K562 (cell line): ENCODE measurements around the gene HPN. TPM values are rescaled to one million over a fixed set of nuclear protein-coding genes. Genes with fewer than 3 reads are reported as not detected.

Source experiments
- ATAC-seq: fragments of 200-7000 bp; cut with Tn5 transposase; 3 replicates; pipeline ENCODE4 v1.9.1; 2020; ENCODE audit warnings: moderate library complexity
- BruUV-seq: library from RNA; stranded (reverse); fragments of 400-500 nt; replicated peaks from 2 replicates; lab custom pipeline; 2021; lab: Mats Ljungman, UMichigan
- CTCF ChIA-PET: fragments of 300-600 bp; formaldehyde crosslinking; extraction: SDS; loops from one replicate; lab custom pipeline; 2021; ENCODE audit warnings: low intra/inter-chr PET ratio; lab: Yijun Ruan, JAX
- POLR2A ChIA-PET: fragments of 300-600, 350-650 bp; sonication (Branson Sonifier 250); formaldehyde crosslinking; extraction: SDS; loops from one replicate; lab custom pipeline; 2021; ENCODE audit warnings: antibody characterized with exemption, inconsistent platforms; lab: Yijun Ruan, JAX
- DNase-seq, 4 experiments: peaks; one replicate each; pipeline versions ENCODE4 v3.0.0 to v3.0.0-alpha.2; 2011 to 2018; ENCODE audit warnings: low spot score in 3 of 4, mixed read lengths in 3 of 4; ENCODE audit errors: extremely low read depth in 1 of 4
- FAIRE-seq: peaks from 2 replicates; lab custom pipeline; 2011; peaks lifted over from hg19 to GRCh38; lab: Jason Lieb, UNC
- H2AFZ ChIP-seq: 2 replicates; pipeline ENCODE4 v1.6.0; 2011; ENCODE audit warnings: low read depth, low read length, control low read depth, inconsistent platforms
- H3K27ac ChIP-seq: fragments of 200-600 bp; 3 replicates; pipeline ENCODE4 v1.8.0; 2011; ENCODE audit warnings: low read depth, mild to moderate bottlenecking, control low read depth, inconsistent platforms, low read length, moderate library complexity, mixed read lengths; ENCODE audit errors: extremely low read depth
- H3K27me3 ChIP-seq, 2 experiments: fragments of 300-600 bp in 1 of 2; 2 replicates in 1 of 2; 3 replicates in 1 of 2; pipeline versions ENCODE4 v1.6.0 to v1.8.0; 2011; ENCODE audit warnings: inconsistent platforms in 2 of 2, low read length in 2 of 2, mild to moderate bottlenecking in 1 of 2, mixed read lengths in 1 of 2, moderate library complexity in 1 of 2; ENCODE audit not compliant: control insufficient read depth in 2 of 2, insufficient read depth in 2 of 2
- H3K36me3 ChIP-seq: fragments of 300-600 bp; 3 replicates; pipeline ENCODE4 v1.8.0; 2011; ENCODE audit warnings: mild to moderate bottlenecking, low read length, inconsistent platforms; ENCODE audit not compliant: control insufficient read depth, insufficient read depth
- H3K4me1 ChIP-seq, 2 experiments: fragments of 200-600 bp in 1 of 2; replicated peaks in 1 of 2; 2 replicates in 1 of 2; 3 replicates in 1 of 2; pipeline versions ENCODE4 v1.5.1 to v1.8.0; 2011; ENCODE audit warnings: inconsistent platforms in 2 of 2, low read length in 2 of 2, mild to moderate bottlenecking in 1 of 2, mixed read lengths in 1 of 2, moderate library complexity in 1 of 2; ENCODE audit not compliant: control insufficient read depth in 2 of 2, insufficient read depth in 2 of 2
- H3K4me2 ChIP-seq: 2 replicates; pipeline ENCODE4 v1.6.1; 2011; ENCODE audit warnings: low read length, control low read depth, inconsistent platforms, mixed read lengths; ENCODE audit not compliant: insufficient read depth
- H3K4me3 ChIP-seq: fragments of 200-600 bp; sonication (generic), shearing (Covaris generic); 2 replicates; pipeline ENCODE4 v1.5.1; 2016; ENCODE audit warnings: control low read depth, inconsistent platforms
- H3K79me2 ChIP-seq: fragments of 200-600 bp; 3 replicates; pipeline ENCODE4 v1.8.0; 2011; ENCODE audit warnings: low read length, inconsistent platforms; ENCODE audit not compliant: control insufficient read depth, insufficient read depth
- H3K9ac ChIP-seq, 2 experiments: 2 replicates each; pipeline versions ENCODE4 v1.6.0 to v1.6.1; 2011; ENCODE audit warnings: low read depth in 2 of 2, low read length in 2 of 2, control low read depth in 1 of 2, inconsistent platforms in 1 of 2, mild to moderate bottlenecking in 1 of 2, mixed read lengths in 1 of 2; ENCODE audit not compliant: insufficient read depth in 1 of 2
- H3K9me1 ChIP-seq: one replicate; pipeline ENCODE4 v1.6.0; 2011; ENCODE audit warnings: inconsistent platforms, mild to moderate bottlenecking, low read length, moderate library complexity; ENCODE audit not compliant: control insufficient read depth, insufficient read depth
- H3K9me3 ChIP-seq: replicated peaks from 2 replicates; pipeline ENCODE4 v1.5.1; 2011; ENCODE audit warnings: low read depth, low read length, inconsistent platforms; ENCODE audit not compliant: control insufficient read depth, insufficient read depth
- H4K20me1 ChIP-seq: replicated peaks from 2 replicates; pipeline ENCODE4 v1.6.1; 2011; ENCODE audit warnings: low read length, inconsistent platforms, mixed read lengths; ENCODE audit not compliant: control insufficient read depth, insufficient read depth
- ADNP ChIP-seq: fragments of 200-800 bp; sonication (Bioruptor generic); IDR thresholded peaks from 2 replicates; pipeline ENCODE4 v1.6.1; 2016; ENCODE audit warnings: missing genetic modification characterization, missing compliant biosample characterization
- BACH1 ChIP-seq: fragments of 200-800 bp; sonication (Bioruptor generic); IDR thresholded peaks from 2 replicates; pipeline ENCODE4 v1.6.1; 2016; ENCODE audit warnings: missing genetic modification characterization, missing compliant biosample characterization
- BRD4 ChIP-seq: fragments of 200-600 bp; sonication (generic); IDR thresholded peaks from 2 replicates; pipeline ENCODE4 v1.6.1; 2017; ENCODE audit warnings: inconsistent platforms
- CSDE1 ChIP-seq, 2 experiments: fragments of 450-650 bp; IDR thresholded peaks; 2 replicates each; pipeline ENCODE4 v1.6.1; 2016; ENCODE audit warnings: mild to moderate bottlenecking in 1 of 2
- HDAC2 ChIP-seq: fragments of 450-650 bp; IDR thresholded peaks from 2 replicates; pipeline ENCODE4 v1.6.1; 2016; ENCODE audit warnings: mild to moderate bottlenecking
- HNRNPUL1 ChIP-seq: fragments of 200-400 bp; formaldehyde crosslinking; IDR thresholded peaks from 2 replicates; pipeline ENCODE4 v1.6.1; 2017; ENCODE audit warnings: low read length
- KDM1A ChIP-seq, 2 experiments: fragments of 450-650 bp; IDR thresholded peaks; 2 replicates each; pipeline ENCODE4 v1.6.1; 2016; ENCODE audit warnings: mild to moderate bottlenecking in 2 of 2
- PHB2 ChIP-seq: fragments of 450-650 bp; IDR thresholded peaks from 2 replicates; pipeline ENCODE4 v1.6.1; 2017; ENCODE audit warnings: low read depth
- RBM39 ChIP-seq: fragments of 200-400 bp; formaldehyde crosslinking; optimal IDR thresholded peaks from 2 replicates; pipeline ENCODE3; 2018; ENCODE audit warnings: low read depth, low read length
- SMARCA5 ChIP-seq: fragments of 450-650 bp; IDR thresholded peaks from 2 replicates; pipeline ENCODE4 v1.6.1; 2016
- SNIP1 ChIP-seq: fragments of 450-650 bp; IDR thresholded peaks from 2 replicates; pipeline ENCODE4 v1.7.1; 2017; ENCODE audit warnings: low read depth, mild to moderate bottlenecking
- TEAD1 ChIP-seq, 2 experiments: fragments of 450-650 bp in 1 of 2; sonication (generic) in 1 of 2; formaldehyde crosslinking; IDR thresholded peaks; 2 replicates each; pipeline versions ENCODE4 v1.4.0 to v1.8.0; 2020 to 2022; ENCODE audit warnings: mild to moderate bottlenecking in 2 of 2, missing genetic modification reagents in 1 of 2
- ZNF197 ChIP-seq: fragments of 200-800 bp; sonication (Bioruptor generic); IDR thresholded peaks from 2 replicates; pipeline ENCODE4 v1.6.1; 2016; ENCODE audit warnings: low read depth, missing genetic modification characterization, missing compliant biosample characterization
- WGBS: fragments of 100-300 bp; shearing (Covaris generic); methylation state at CpG from one replicate; pipeline ENCODE4 v1.1.6; 2016; ENCODE audit warnings: low coverage, mixed read lengths; ENCODE audit not compliant: insufficient coverage; ENCODE audit errors: missing lambda C conversion rate; 5-methylcytosine and 5-hydroxymethylcytosine counted together
- in situ Hi-C: fragments of 300-500 bp; cut with MboI; formaldehyde crosslinking; loops from 4 replicates; pipeline ENCODE4 v1.15.0; 2018; ENCODE audit warnings: inconsistent platforms, mixed read lengths
- intact Hi-C: fragments of 100-400 bp; cut with micrococcal nuclease; formaldehyde crosslinking; loops from 2 replicates; pipeline ENCODE4 v1.14.2; 2022
- polyA plus RNA-seq, 8 experiments: library from polyadenylated mRNA; depleted of rRNA in 4 of 8; stranded (reverse) in 5 of 8; unstranded in 3 of 8; fragments of >200 nt; fragmentation: Nextera tagmentation in 2 of 8; fragmentation: Illumina TruSeq in 1 of 8; extraction: Ambion mirVana in 2 of 8; extraction: Trizol in 1 of 8; gene quantifications; 2 replicates each; pipeline versions ENCODE4 v1.2.1 to v1.2.3, GENCODE V29; 2011 to 2014; ENCODE audit warnings: inconsistent platforms in 1 of 8, missing spikeins in 1 of 8
- total RNA-seq, 7 experiments: library from RNA; depleted of rRNA in 6 of 7; stranded (reverse); fragments of >200 nt in 6 of 7; fragmentation: Illumina TruSeq in 2 of 7; extraction: Trizol in 2 of 7; gene quantifications; 2 replicates each; pipeline versions ENCODE4 v1.2.1 to v1.2.3, GENCODE V29; 2011 to 2021; ENCODE audit warnings: low replicate concordance in 1 of 7
- TF ChIP-seq, protein P1 (sequence below): fragments of 250-450 bp; sonication (Bioruptor Pico); IDR thresholded peaks from 2 replicates; pipeline ENCODE4 v1.4.0; 2020; ENCODE audit warnings: mild to moderate bottlenecking, moderate library complexity
- TF ChIP-seq, protein P2 (sequence below), 3 experiments: IDR thresholded peaks in 2 of 3; conservative IDR thresholded peaks in 1 of 3; 2 replicates each; pipeline ENCODE4 v1.5.1; 2011 to 2012; ENCODE audit warnings: low read length in 3 of 3, mild to moderate bottlenecking in 3 of 3, control low read depth in 2 of 3, improper control_type of control experiment in 1 of 3, inconsistent platforms in 1 of 3, low read depth in 1 of 3, mixed read lengths in 1 of 3, moderate library complexity in 1 of 3; ENCODE audit not compliant: insufficient read depth in 2 of 3
- TF ChIP-seq, protein P3 (sequence below): fragments of 200-800 bp; sonication (Bioruptor generic); IDR thresholded peaks from 2 replicates; pipeline ENCODE4 v1.6.1; 2017; ENCODE audit warnings: missing genetic modification characterization, missing compliant biosample characterization

Gene HPN
- total and polyA plus RNA-seq, 9 of the 15 experiments (the other 6 are each of a cell fraction or from before 2014, with no cell fraction given), result 0.10 to 0.20 TPM; not detected in 7

- no peak overlapping the region for H3K4me2 ChIP-seq
- peak; percentile 93 for FAIRE-seq
- peak; percentile 74 to 80 (median 77) for DNase-seq
- intact Hi-C loops, result loop anchor here (2.0 to 10.0 kb wide), 2 partner anchors 50 to 72 kb away; no protein-coding TSS in a partner anchor
- H3K4me3 ChIP-seq, result no peak overlapping the region
- no peaks in the 10 kb centered on the region for H3K9me3 ChIP-seq
- H3K36me3 ChIP-seq, result no peaks in the 10 kb centered on the region
- ChIA-PET POLR2A (interaction anchor here (0.8 to 1.3 kb wide), 4 partner anchors 13 to 49 kb away, joined by 3 to 8 read pairs (median 4); no protein-coding TSS in a partner anchor), CTCF (interaction anchor here (1.4 to 2.0 kb wide), 3 partner anchors 23 to 91 kb away, joined by 5 to 13 read pairs (median 5); partner anchors contain the start of gene LGI4)
- peaks cover 21 to 40% of the 10 kb centered on the region in 2 experiments for H3K4me1 ChIP-seq
- BruUV-seq, result no TSS peak
- H4K20me1 ChIP-seq, result no peaks in the 10 kb centered on the region
- in situ Hi-C loops, result no loop called here
- 0 out of 5 replicates have a peak, but pooled peaks cover 0 to 4% of the 10 kb centered on the region in 2 experiments for H3K27me3 ChIP-seq
- no peak for ATAC-seq
- H3K79me2 ChIP-seq, result no peaks in the 10 kb centered on the region
- no peaks in the 10 kb centered on the region for H3K9me1 ChIP-seq
- H3K9ac ChIP-seq, result no peak overlapping the region
- no peak overlapping the region for H2AFZ ChIP-seq
- H3K27ac ChIP-seq, result no peak overlapping the region
- WGBS, result 26% methylated on average over 7 of the region's 9 CpGs
- TF ChIP-seq, protein P1, sequence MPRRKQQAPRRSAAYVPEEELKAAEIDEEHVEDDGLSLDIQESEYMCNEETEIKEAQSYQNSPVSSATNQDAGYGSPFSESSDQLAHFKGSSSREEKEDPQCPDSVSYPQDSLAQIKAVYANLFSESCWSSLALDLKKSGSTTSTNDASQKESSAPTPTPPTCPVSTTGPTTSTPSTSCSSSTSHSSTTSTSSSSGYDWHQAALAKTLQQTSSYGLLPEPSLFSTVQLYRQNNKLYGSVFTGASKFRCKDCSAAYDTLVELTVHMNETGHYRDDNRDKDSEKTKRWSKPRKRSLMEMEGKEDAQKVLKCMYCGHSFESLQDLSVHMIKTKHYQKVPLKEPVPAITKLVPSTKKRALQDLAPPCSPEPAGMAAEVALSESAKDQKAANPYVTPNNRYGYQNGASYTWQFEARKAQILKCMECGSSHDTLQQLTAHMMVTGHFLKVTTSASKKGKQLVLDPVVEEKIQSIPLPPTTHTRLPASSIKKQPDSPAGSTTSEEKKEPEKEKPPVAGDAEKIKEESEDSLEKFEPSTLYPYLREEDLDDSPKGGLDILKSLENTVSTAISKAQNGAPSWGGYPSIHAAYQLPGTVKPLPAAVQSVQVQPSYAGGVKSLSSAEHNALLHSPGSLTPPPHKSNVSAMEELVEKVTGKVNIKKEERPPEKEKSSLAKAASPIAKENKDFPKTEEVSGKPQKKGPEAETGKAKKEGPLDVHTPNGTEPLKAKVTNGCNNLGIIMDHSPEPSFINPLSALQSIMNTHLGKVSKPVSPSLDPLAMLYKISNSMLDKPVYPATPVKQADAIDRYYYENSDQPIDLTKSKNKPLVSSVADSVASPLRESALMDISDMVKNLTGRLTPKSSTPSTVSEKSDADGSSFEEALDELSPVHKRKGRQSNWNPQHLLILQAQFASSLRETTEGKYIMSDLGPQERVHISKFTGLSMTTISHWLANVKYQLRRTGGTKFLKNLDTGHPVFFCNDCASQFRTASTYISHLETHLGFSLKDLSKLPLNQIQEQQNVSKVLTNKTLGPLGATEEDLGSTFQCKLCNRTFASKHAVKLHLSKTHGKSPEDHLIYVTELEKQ, result no peak
- TF ChIP-seq KDM1A (IDR thresholded peaks at IDR 0.05), result peak; percentile 73 to 86
- TF ChIP-seq, protein P2, sequence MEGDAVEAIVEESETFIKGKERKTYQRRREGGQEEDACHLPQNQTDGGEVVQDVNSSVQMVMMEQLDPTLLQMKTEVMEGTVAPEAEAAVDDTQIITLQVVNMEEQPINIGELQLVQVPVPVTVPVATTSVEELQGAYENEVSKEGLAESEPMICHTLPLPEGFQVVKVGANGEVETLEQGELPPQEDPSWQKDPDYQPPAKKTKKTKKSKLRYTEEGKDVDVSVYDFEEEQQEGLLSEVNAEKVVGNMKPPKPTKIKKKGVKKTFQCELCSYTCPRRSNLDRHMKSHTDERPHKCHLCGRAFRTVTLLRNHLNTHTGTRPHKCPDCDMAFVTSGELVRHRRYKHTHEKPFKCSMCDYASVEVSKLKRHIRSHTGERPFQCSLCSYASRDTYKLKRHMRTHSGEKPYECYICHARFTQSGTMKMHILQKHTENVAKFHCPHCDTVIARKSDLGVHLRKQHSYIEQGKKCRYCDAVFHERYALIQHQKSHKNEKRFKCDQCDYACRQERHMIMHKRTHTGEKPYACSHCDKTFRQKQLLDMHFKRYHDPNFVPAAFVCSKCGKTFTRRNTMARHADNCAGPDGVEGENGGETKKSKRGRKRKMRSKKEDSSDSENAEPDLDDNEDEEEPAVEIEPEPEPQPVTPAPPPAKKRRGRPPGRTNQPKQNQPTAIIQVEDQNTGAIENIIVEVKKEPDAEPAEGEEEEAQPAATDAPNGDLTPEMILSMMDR (IDR thresholded peaks at IDR 0.05 in 2 of 3, conservative IDR thresholded peaks at IDR 0.05 in 1 of 3; ENCODE audit: insufficient read depth in 2 of 3, low read depth in 1 of 3, low read length in 3 of 3), result peak; percentile 88 to 98 (median 89)
- peak; percentile 78 for TF ChIP-seq HDAC2
- TF ChIP-seq SNIP1, result no peak
- TF ChIP-seq, protein P3, sequence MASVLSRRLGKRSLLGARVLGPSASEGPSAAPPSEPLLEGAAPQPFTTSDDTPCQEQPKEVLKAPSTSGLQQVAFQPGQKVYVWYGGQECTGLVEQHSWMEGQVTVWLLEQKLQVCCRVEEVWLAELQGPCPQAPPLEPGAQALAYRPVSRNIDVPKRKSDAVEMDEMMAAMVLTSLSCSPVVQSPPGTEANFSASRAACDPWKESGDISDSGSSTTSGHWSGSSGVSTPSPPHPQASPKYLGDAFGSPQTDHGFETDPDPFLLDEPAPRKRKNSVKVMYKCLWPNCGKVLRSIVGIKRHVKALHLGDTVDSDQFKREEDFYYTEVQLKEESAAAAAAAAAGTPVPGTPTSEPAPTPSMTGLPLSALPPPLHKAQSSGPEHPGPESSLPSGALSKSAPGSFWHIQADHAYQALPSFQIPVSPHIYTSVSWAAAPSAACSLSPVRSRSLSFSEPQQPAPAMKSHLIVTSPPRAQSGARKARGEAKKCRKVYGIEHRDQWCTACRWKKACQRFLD (CRISPR knock-in tag), result no peak
- TF ChIP-seq BACH1, result no peak
- TF ChIP-seq RBM39, result no peak
- TF ChIP-seq HNRNPUL1, result no peak
- no peak for TF ChIP-seq PHB2
- TF ChIP-seq BRD4, result no peak
- no peak for TF ChIP-seq CSDE1 (IDR thresholded peaks at IDR 0.05)
- TF ChIP-seq ZNF197, result no peak
- TF ChIP-seq ADNP (tag), result peak; percentile 75
- TF ChIP-seq TEAD1 (CRISPR knock-in tag; IDR thresholded peaks at IDR 0.05), result no peak
- TF ChIP-seq SMARCA5, result peak; percentile 59; the same call in 1 of the 2 replicates
Measured at GRCh38 chr19:35044317-35045117, 3.0 kb downstream of the HPN start.
